Islet precursor cell (in vitro differentiated cells): ENCODE data around the gene BANP.
"Not testable (repeated sequence)": the region's sequence is repeated elsewhere in the genome, so short reads cannot be mapped to it uniquely, and the experiment has no call there.

ENCODE experiments used
- DNase-seq: peaks from one replicate; pipeline ENCODE4 v3.0.0-alpha.2; 2018

Gene BANP

GRCh38 chr16:87926246-87927194, 24.7 kb upstream of the BANP start:
- DNase-seq: no peak

GRCh38 chr16:87927195-87927562, 24.1 kb upstream of the BANP start:
- DNase-seq: peak; percentile 66

- no peak for DNase-seq
Measured at GRCh38 chr16:87929986-87930385, 21.2 kb upstream of the BANP start.

GRCh38 chr16:87930456-87930855, 20.8 kb upstream of the BANP start:
- DNase-seq: peak; percentile 73

- DNase-seq: peak; percentile 78
Measured at GRCh38 chr16:87931504-87931903, 19.7 kb upstream of the BANP start.

- not testable (repeated sequence) for DNase-seq
Measured at GRCh38 chr16:87932475-87933139, 18.6 kb upstream of the BANP start.

GRCh38 chr16:87933140-87933495, 18.1 kb upstream of the BANP start:
- no peak for DNase-seq

- DNase-seq: not testable (repeated sequence)
Measured at GRCh38 chr16:87934752-87935425, 16.3 kb upstream of the BANP start.

GRCh38 chr16:87936016-87936374, 15.2 kb upstream of the BANP start:
- DNase-seq: not testable (repeated sequence)

- DNase-seq: peak; percentile 48
Measured at GRCh38 chr16:87936375-87937230, 14.6 kb upstream of the BANP start, which contains the start of gene CA5A. Gene CA5A (minus strand): TSS chr16:87936529. CDS start chr16:87936450, 79 bp downstream.

GRCh38 chr16:87937231-87937542, 14.0 kb upstream of the BANP start:
- DNase-seq: not testable (repeated sequence)

GRCh38 chr16:87938412-87938949, 12.8 kb upstream of the BANP start:
- no peak for DNase-seq

- DNase-seq: no peak
Measured at GRCh38 chr16:87939562-87940423, 11.4 kb upstream of the BANP start.

GRCh38 chr16:87942680-87943079, 8.6 kb upstream of the BANP start:
- no peak for DNase-seq

- DNase-seq: peak; percentile 99
Measured at GRCh38 chr16:87945351-87946042, 5.7 kb upstream of the BANP start.

- DNase-seq: no peak
Measured at GRCh38 chr16:87946596-87947347, 4.5 kb upstream of the BANP start.

GRCh38 chr16:87947356-87948118, 3.7 kb upstream of the BANP start:
- DNase-seq: no peak

- DNase-seq: no peak
Measured at GRCh38 chr16:87948119-87948545, 3.1 kb upstream of the BANP start.

GRCh38 chr16:87948735-87949070, 2.5 kb upstream of the BANP start:
- DNase-seq: no peak
